HepG2 (cell line): ENCODE results near the gene SNED1. TPM values are rescaled to one million over a fixed set of nuclear protein-coding genes. Genes with fewer than 3 reads are reported as not detected.

Experiments used
- ATAC-seq: fragments of 200-7000 bp; cut with Tn5 transposase; 3 replicates; pipeline ENCODE4 v1.9.1; 2020; ENCODE audit warnings: mild to moderate bottlenecking, moderate library complexity
- BruUV-seq: library from RNA; stranded (reverse); fragments of 400-500 nt; replicated peaks from 2 replicates; lab custom pipeline; 2021; lab: Mats Ljungman, UMichigan
- CTCF ChIA-PET: fragments of 300-600 bp; formaldehyde crosslinking; extraction: SDS; loops from one replicate; lab custom pipeline; 2021; ENCODE audit warnings: low total read pairs, inconsistent platforms, low intra/inter-chr PET ratio; lab: Yijun Ruan, JAX
- POLR2A ChIA-PET: fragments of 350-600 bp; sonication (Branson Sonifier 250); formaldehyde crosslinking; loops from one replicate; lab custom pipeline; 2020; ENCODE audit warnings: antibody characterized with exemption, inconsistent platforms; lab: Yijun Ruan, JAX
- DNase-seq: peaks from one replicate; pipeline ENCODE4 v3.0.0-alpha.2; 2015; ENCODE audit warnings: low spot score
- FAIRE-seq: peaks from 3 replicates; lab custom pipeline; 2011; peaks lifted over from hg19 to GRCh38; lab: Jason Lieb, UNC
- H2AFZ ChIP-seq: one replicate; pipeline ENCODE4 v1.6.1; 2011; ENCODE audit warnings: low read length, inconsistent platforms
- H3K27ac ChIP-seq: fragments of 300-600 bp; 3 replicates; pipeline ENCODE4 v1.8.0; 2011; ENCODE audit warnings: mixed run types, mild to moderate bottlenecking, mixed read lengths, low read length, inconsistent platforms; ENCODE audit not compliant: insufficient read depth; ENCODE audit errors: extremely low read length
- H3K27me3 ChIP-seq, 2 experiments: fragments of 200-600 bp in 1 of 2; 2 replicates in 1 of 2; 3 replicates in 1 of 2; pipeline versions ENCODE4 v1.6.0 to v1.8.0; 2011; ENCODE audit warnings: low read length in 2 of 2, mild to moderate bottlenecking in 2 of 2, moderate library complexity in 2 of 2, inconsistent platforms in 1 of 2; ENCODE audit not compliant: insufficient read depth in 2 of 2, control insufficient read depth in 1 of 2
- H3K36me3 ChIP-seq, 2 experiments: fragments of 200-600 bp in 1 of 2; replicated peaks in 1 of 2; 2 replicates in 1 of 2; 3 replicates in 1 of 2; pipeline versions ENCODE4 v1.5.1 to v1.8.0; 2011; ENCODE audit warnings: low read length in 2 of 2, inconsistent platforms in 1 of 2; ENCODE audit not compliant: insufficient read depth in 2 of 2, control insufficient read depth in 1 of 2
- H3K4me1 ChIP-seq: 2 replicates; pipeline ENCODE4 v1.5.1; 2012; ENCODE audit warnings: low read length, inconsistent platforms; ENCODE audit not compliant: insufficient read depth
- H3K4me2 ChIP-seq: 2 replicates; pipeline ENCODE4 v1.6.0; 2011; ENCODE audit warnings: low read depth, low read length, inconsistent platforms
- H3K4me3 ChIP-seq, 3 experiments: fragments of 200-600 bp in 1 of 3; sonication (generic), shearing (Covaris generic) in 1 of 3; replicated peaks in 1 of 3; 2 replicates each; pipeline ENCODE4 v1.5.1; 2011 to 2016; ENCODE audit warnings: low read length in 3 of 3, inconsistent platforms in 2 of 3, low read depth in 2 of 3, mild to moderate bottlenecking in 2 of 3, control low read depth in 1 of 3, mixed read lengths in 1 of 3; ENCODE audit not compliant: insufficient read depth in 1 of 3
- H3K79me2 ChIP-seq: one replicate; pipeline ENCODE4 v1.6.1; 2011; ENCODE audit warnings: low read length, inconsistent platforms; ENCODE audit not compliant: insufficient read depth
- H3K9ac ChIP-seq: 2 replicates; pipeline ENCODE4 v1.6.0; 2011; ENCODE audit warnings: mild to moderate bottlenecking, low read depth, low read length, inconsistent platforms; ENCODE audit not compliant: insufficient read depth
- H3K9me3 ChIP-seq: 2 replicates; pipeline ENCODE4 v1.5.1; 2012; ENCODE audit warnings: mild to moderate bottlenecking, low read length
- H4K20me1 ChIP-seq: 2 replicates; pipeline ENCODE4 v1.6.0; 2011; ENCODE audit warnings: inconsistent platforms, mild to moderate bottlenecking, low read length, moderate library complexity; ENCODE audit not compliant: insufficient read depth
- ATF7-NPFF ChIP-seq: sonication (generic); formaldehyde crosslinking; IDR thresholded peaks from 2 replicates; pipeline ENCODE4 v1.8.1; 2023; ENCODE audit warnings: mild to moderate bottlenecking, low read depth, missing genetic modification reagents, moderate library complexity
- EHMT2 ChIP-seq: fragments of 200-600 bp; sonication (generic); IDR thresholded peaks from 2 replicates; pipeline ENCODE4 v1.7.0; 2017; ENCODE audit warnings: antibody characterized with exemption, low read depth, low read length, borderline replicate concordance
- KLF15 ChIP-seq: sonication (generic); formaldehyde crosslinking; IDR thresholded peaks from 2 replicates; pipeline ENCODE4 v1.8.1; 2023; ENCODE audit warnings: borderline replicate concordance, mild to moderate bottlenecking, inconsistent platforms, missing genetic modification reagents, mixed read lengths
- PBX2 ChIP-seq: IDR thresholded peaks from 2 replicates; pipeline ENCODE4 v1.6.1; 2016; ENCODE audit warnings: control low read depth
- SKI ChIP-seq: fragments of 450-650 bp; IDR thresholded peaks from one replicate; pipeline ENCODE4 v1.6.1; 2018; ENCODE audit warnings: mild to moderate bottlenecking; ENCODE audit not compliant: partially characterized antibody
- SP2 ChIP-seq: sonication (generic); formaldehyde crosslinking; IDR thresholded peaks from 2 replicates; pipeline ENCODE4 v1.5.1; 2020; ENCODE audit warnings: mild to moderate bottlenecking, missing genetic modification reagents
- TBX2 ChIP-seq: sonication (generic); formaldehyde crosslinking; IDR thresholded peaks from 2 replicates; pipeline ENCODE4 v1.5.0; 2020; ENCODE audit warnings: missing genetic modification reagents, mild to moderate bottlenecking, borderline replicate concordance
- TGIF2 ChIP-seq: IDR thresholded peaks from 2 replicates; pipeline ENCODE4 v1.6.1; 2016; ENCODE audit warnings: control low read depth, missing compliant biosample characterization
- ZNF761 ChIP-seq: sonication (generic); formaldehyde crosslinking; conservative IDR thresholded peaks from 2 replicates; pipeline ENCODE4 v1.4.0; 2020; ENCODE audit warnings: mild to moderate bottlenecking, missing genetic modification reagents
- ZNF768 ChIP-seq: sonication (generic); formaldehyde crosslinking; IDR thresholded peaks from 2 replicates; pipeline ENCODE4 v1.4.0; 2020; ENCODE audit warnings: missing genetic modification reagents
- ZNF878 ChIP-seq: sonication (generic); formaldehyde crosslinking; IDR thresholded peaks from 2 replicates; pipeline ENCODE4 v1.8.1; 2023; ENCODE audit warnings: mild to moderate bottlenecking, missing genetic modification reagents, moderate library complexity
- WGBS: methylation state at CpG from one replicate; pipeline ENCODE4 v1.1.6; 2017; ENCODE audit warnings: low lambda C conversion rate; 5-methylcytosine and 5-hydroxymethylcytosine counted together
- in situ Hi-C: cut with HindIII; loops from 2 replicates; pipeline ENCODE4 v1.10.0; 2017; ENCODE audit warnings: low pct_unique_long_range_greater_than_20kb; ENCODE audit not compliant: extremely low pct_ligation_motif_present
- intact Hi-C: fragments of 100-400 bp; cut with micrococcal nuclease; formaldehyde crosslinking; loops from one replicate; pipeline ENCODE4 v1.10.0; 2022; ENCODE audit not compliant: unreplicated experiment
- polyA plus RNA-seq, 8 experiments: library from polyadenylated mRNA; depleted of rRNA in 3 of 8; stranded (reverse) in 7 of 8; unstranded in 1 of 8; fragments of >200 nt; fragmentation: Illumina TruSeq in 4 of 8; extraction: Trizol in 4 of 8; gene quantifications; 2 replicates each; pipeline versions ENCODE4 v1.2.1 to v1.2.3, GENCODE V29; 2011 to 2016; ENCODE audit warnings: low read depth in 4 of 8, missing spikeins in 1 of 8, mixed read lengths in 1 of 8; ENCODE audit not compliant: insufficient read depth in 1 of 8
- total RNA-seq, 5 experiments: library from RNA; depleted of rRNA; stranded (reverse); fragments of >200 nt; fragmentation: Illumina TruSeq; extraction: Trizol; gene quantifications; 2 replicates each; pipeline ENCODE4 v1.2.3, GENCODE V29; 2016; ENCODE audit warnings: low read depth in 1 of 5
- TF ChIP-seq, protein P1 (sequence below): IDR thresholded peaks from 2 replicates; pipeline ENCODE4 v1.6.1; 2016; ENCODE audit warnings: missing compliant biosample characterization, missing genetic modification reagents, borderline replicate concordance

The SNED1 gene
- total and polyA plus RNA-seq, 2 of the 13 experiments (the other 11 are each of a cell fraction or from before 2014, with no cell fraction given) = 0.15 to 0.65 TPM

GRCh38 chr2:241108271-241109209 is 110.1 kb downstream of the SNED1 start:
- peaks cover 7 to 20% of the 10 kb centered on the region in 2 experiments; a peak in 3 of 5 replicates for H3K36me3 ChIP-seq

More at GRCh38 chr2:241108271-241109209, 110.1 kb downstream of the SNED1 start:
- Histone ChIP-seq H3K4me3 (no peak overlapping the region), H4K20me1 (no peaks in the 10 kb centered on the region), H3K9me3 (no peaks in the 10 kb centered on the region), H3K79me2 (no peaks in the 10 kb centered on the region), H3K9ac (no peak overlapping the region), H3K4me2 (no peak overlapping the region), H3K4me1 (peaks cover 7% of the 10 kb centered on the region), H3K27me3 (no peaks in the 10 kb centered on the region), H3K27ac (no peak overlapping the region), H2AFZ (no peak overlapping the region)
- DNase-seq = no peak
- 94% methylated on average over 34 of the region's 35 CpGs for WGBS
- TF ChIP-seq PBX2 (CRISPR knock-in tag) (no peak), ATF7-NPFF (no peak), EHMT2 (no peak), KLF15 (no peak), ZNF878 (CRISPR knock-in tag) (no peak), ZNF761 (CRISPR knock-in tag) (no peak), TBX2 (CRISPR knock-in tag) (no peak), TGIF2 (CRISPR knock-in tag) (no peak), ZNF768 (CRISPR knock-in tag) (no peak), SP2 (CRISPR knock-in tag) (no peak), SKI (no peak)
- TF ChIP-seq, protein P1, sequence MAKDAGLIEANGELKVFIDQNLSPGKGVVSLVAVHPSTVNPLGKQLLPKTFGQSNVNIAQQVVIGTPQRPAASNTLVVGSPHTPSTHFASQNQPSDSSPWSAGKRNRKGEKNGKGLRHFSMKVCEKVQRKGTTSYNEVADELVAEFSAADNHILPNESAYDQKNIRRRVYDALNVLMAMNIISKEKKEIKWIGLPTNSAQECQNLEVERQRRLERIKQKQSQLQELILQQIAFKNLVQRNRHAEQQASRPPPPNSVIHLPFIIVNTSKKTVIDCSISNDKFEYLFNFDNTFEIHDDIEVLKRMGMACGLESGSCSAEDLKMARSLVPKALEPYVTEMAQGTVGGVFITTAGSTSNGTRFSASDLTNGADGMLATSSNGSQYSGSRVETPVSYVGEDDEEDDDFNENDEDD (CRISPR knock-in tag) = no peak
- in situ Hi-C loops (no loop called here), intact Hi-C loops (no loop called here)
- no TSS peak for BruUV-seq
- FAIRE-seq = peak; percentile 8
- no peak for ATAC-seq
- CTCF ChIA-PET = no interaction called here
- POLR2A ChIA-PET = no interaction called here
